Measurements from ENCODE around the gene XKR3. TPM values are rescaled to one million over a fixed set of nuclear protein-coding genes. Genes with fewer than 3 reads are reported as not detected.

Gene XKR3
- total RNA-seq, 1 donor, result not detected

- Histone ChIP-seq H3K27me3 (ENCODE audit: insufficient read depth, low read length) (no peaks in the 10 kb centered on the region), H3K4me3 (ENCODE audit: insufficient read depth, low read length) (no peak overlapping the region), H3K9me3 (ENCODE audit: low read depth, low read length) (peaks cover 2% of the 10 kb centered on the region), H3K36me3 (ENCODE audit: insufficient read depth, low read length) (no peaks in the 10 kb centered on the region), H2AFZ (ENCODE audit: low read length) (no peak overlapping the region), H3K4me1 (ENCODE audit: insufficient read depth, low read length) (no peaks in the 10 kb centered on the region), H4K20me1 (ENCODE audit: insufficient read depth, low read length) (no peaks in the 10 kb centered on the region), H3K79me2 (ENCODE audit: insufficient read depth, low read length) (no peaks in the 10 kb centered on the region), H3K4me2 (ENCODE audit: insufficient read depth, low read length) (no peak overlapping the region), H3K27ac (ENCODE audit: low read depth, low read length) (no peak overlapping the region)
- TF ChIP-seq CTCF (IDR thresholded peaks at IDR 0.05; ENCODE audit: extremely low read depth, low read depth, low read length), result no peak
- no peak for DNase-seq (ENCODE audit: insufficient read length, low spot score, missing footprints)
These were observed 12.9 kb upstream of the XKR3 start for GRCh38 chr22:16838073-16838472.

DNA sequence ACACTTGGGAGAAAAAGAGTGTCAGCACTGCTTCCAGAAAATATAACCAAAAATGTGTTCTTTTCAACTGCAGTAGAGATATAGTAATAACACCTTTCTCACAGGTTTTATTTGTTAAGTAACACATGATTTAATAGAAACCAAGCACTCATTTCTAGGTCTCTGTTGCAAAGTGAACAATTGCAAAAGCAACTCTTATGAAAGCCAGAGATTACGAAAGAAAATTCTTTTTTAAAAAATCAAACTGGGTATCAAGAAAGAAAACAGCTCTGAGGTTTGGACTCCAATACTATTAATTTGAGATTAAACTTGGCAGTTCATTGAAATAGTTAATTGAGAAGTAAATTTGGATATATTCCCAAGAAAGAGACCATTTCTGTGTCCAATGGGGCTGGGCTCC, 9.8 kb upstream of the XKR3 start:
- no peaks in the 10 kb centered on the region for H3K36me3 ChIP-seq (ENCODE audit: insufficient read depth, low read length)
- H3K4me2 ChIP-seq (ENCODE audit: insufficient read depth, low read length), result no peak overlapping the region
- no peak for TF ChIP-seq CTCF (IDR thresholded peaks at IDR 0.05; ENCODE audit: extremely low read depth, low read depth, low read length)
- H3K9me3 ChIP-seq (ENCODE audit: low read depth, low read length), result peaks cover 2% of the 10 kb centered on the region
- no peaks in the 10 kb centered on the region for H3K4me1 ChIP-seq (ENCODE audit: insufficient read depth, low read length)
- no peak overlapping the region for H3K4me3 ChIP-seq (ENCODE audit: insufficient read depth, low read length)
- H3K79me2 ChIP-seq (ENCODE audit: insufficient read depth, low read length), result no peaks in the 10 kb centered on the region
- no peaks in the 10 kb centered on the region for H3K27me3 ChIP-seq (ENCODE audit: insufficient read depth, low read length)
- no peak overlapping the region for H2AFZ ChIP-seq (ENCODE audit: low read length)
- DNase-seq (ENCODE audit: insufficient read length, low spot score, missing footprints), result no peak
- H3K27ac ChIP-seq (ENCODE audit: low read depth, low read length), result no peak overlapping the region
- H4K20me1 ChIP-seq (ENCODE audit: insufficient read depth, low read length), result no peaks in the 10 kb centered on the region

DNA sequence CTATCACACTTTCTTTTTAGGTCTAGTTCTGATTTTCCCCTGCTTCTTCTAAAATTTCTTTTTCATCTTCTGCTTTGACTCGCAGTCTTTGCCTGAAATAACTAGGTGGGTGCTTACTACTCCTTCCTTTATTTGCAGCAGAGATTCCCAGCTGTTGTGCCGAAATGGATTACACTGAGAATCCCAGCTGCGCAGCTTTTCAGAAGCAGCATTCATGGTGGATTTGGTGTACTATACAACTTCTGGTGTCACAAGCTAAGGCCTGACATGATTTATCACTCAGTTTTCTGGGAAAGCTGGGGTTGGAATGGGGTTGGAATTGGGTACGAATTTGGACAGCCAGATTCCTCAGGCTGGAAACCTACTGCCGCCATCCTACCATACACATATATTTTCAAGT, 6.0 kb upstream of the XKR3 start:
- Histone ChIP-seq H3K27ac (ENCODE audit: low read depth, low read length) (no peak overlapping the region), H3K9me3 (ENCODE audit: low read depth, low read length) (peaks cover 2% of the 10 kb centered on the region), H3K27me3 (ENCODE audit: insufficient read depth, low read length) (no peaks in the 10 kb centered on the region), H3K4me1 (ENCODE audit: insufficient read depth, low read length) (no peaks in the 10 kb centered on the region), H3K4me2 (ENCODE audit: insufficient read depth, low read length) (no peak overlapping the region), H3K79me2 (ENCODE audit: insufficient read depth, low read length) (no peaks in the 10 kb centered on the region), H3K4me3 (ENCODE audit: insufficient read depth, low read length) (no peak overlapping the region), H3K36me3 (ENCODE audit: insufficient read depth, low read length) (no peaks in the 10 kb centered on the region), H2AFZ (ENCODE audit: low read length) (no peak overlapping the region), H4K20me1 (ENCODE audit: insufficient read depth, low read length) (no peaks in the 10 kb centered on the region)
- TF ChIP-seq CTCF (IDR thresholded peaks at IDR 0.05; ENCODE audit: extremely low read depth, low read depth, low read length), result no peak
- DNase-seq (ENCODE audit: insufficient read length, low spot score, missing footprints), result no peak

GRCh38 chr22:16829985-16830384, 4.8 kb upstream of the XKR3 start:
- no peaks in the 10 kb centered on the region for H3K36me3 ChIP-seq (ENCODE audit: insufficient read depth, low read length)
- TF ChIP-seq CTCF (IDR thresholded peaks at IDR 0.05; ENCODE audit: extremely low read depth, low read depth, low read length), result no peak
- H2AFZ ChIP-seq (ENCODE audit: low read length), result no peak overlapping the region
- H3K4me1 ChIP-seq (ENCODE audit: insufficient read depth, low read length), result no peaks in the 10 kb centered on the region
- H3K4me3 ChIP-seq (ENCODE audit: insufficient read depth, low read length), result no peak overlapping the region
- no peaks in the 10 kb centered on the region for H3K79me2 ChIP-seq (ENCODE audit: insufficient read depth, low read length)
- no peaks in the 10 kb centered on the region for H4K20me1 ChIP-seq (ENCODE audit: insufficient read depth, low read length)
- no peak overlapping the region for H3K4me2 ChIP-seq (ENCODE audit: insufficient read depth, low read length)
- no peaks in the 10 kb centered on the region for H3K9me3 ChIP-seq (ENCODE audit: low read depth, low read length)
- H3K27me3 ChIP-seq (ENCODE audit: insufficient read depth, low read length), result no peaks in the 10 kb centered on the region
- no peak overlapping the region for H3K27ac ChIP-seq (ENCODE audit: low read depth, low read length)
- no peak for DNase-seq (ENCODE audit: insufficient read length, low spot score, missing footprints)
